Stimulated activated naive CD8-positive, alpha-beta T cell treated with anti-CD3 and anti-CD28 coated beads, Interleukin-15, amount 100 ng/mL, for 72 hours (primary cell): ENCODE data around the gene PPP4R4.
"Not testable (repeated sequence)": the region's sequence is repeated elsewhere in the genome, so short reads cannot be mapped to it uniquely, and the experiment has no call there.

Source experiments
- ATAC-seq: fragments of 150-1000 bp; cut with Tn5 transposase; 2 replicates; pipeline ENCODE4 v1.10.0; 2021; ENCODE audit warnings: mild to moderate bottlenecking, moderate library complexity
- DNase-seq, 2 donors: peaks; one replicate each; pipeline ENCODE4 v3.0.0; 2021 to 2022
- H3K27ac Mint-ChIP-seq, 2 donors: one replicate each; pipeline ENCODE4 v1.8.0; 2022; ENCODE audit warnings: mild to moderate bottlenecking in 2 of 2, mixed read lengths in 2 of 2, moderate library complexity in 2 of 2
- H3K27me3 Mint-ChIP-seq: one replicate; pipeline ENCODE4 v1.8.0; 2022; ENCODE audit warnings: mixed read lengths
- H3K4me1 Mint-ChIP-seq: one replicate; pipeline ENCODE4 v1.8.0; 2022; ENCODE audit warnings: mild to moderate bottlenecking, mixed read lengths
- H3K4me3 Mint-ChIP-seq, 2 donors: one replicate each; pipeline ENCODE4 v1.8.0; 2022; ENCODE audit warnings: mild to moderate bottlenecking in 2 of 2, mixed read lengths in 2 of 2, moderate library complexity in 1 of 2
- H3K9me3 Mint-ChIP-seq, 2 donors: one replicate each; pipeline ENCODE4 v1.8.0; 2022; ENCODE audit warnings: mixed read lengths in 2 of 2

PPP4R4 gene

DNA sequence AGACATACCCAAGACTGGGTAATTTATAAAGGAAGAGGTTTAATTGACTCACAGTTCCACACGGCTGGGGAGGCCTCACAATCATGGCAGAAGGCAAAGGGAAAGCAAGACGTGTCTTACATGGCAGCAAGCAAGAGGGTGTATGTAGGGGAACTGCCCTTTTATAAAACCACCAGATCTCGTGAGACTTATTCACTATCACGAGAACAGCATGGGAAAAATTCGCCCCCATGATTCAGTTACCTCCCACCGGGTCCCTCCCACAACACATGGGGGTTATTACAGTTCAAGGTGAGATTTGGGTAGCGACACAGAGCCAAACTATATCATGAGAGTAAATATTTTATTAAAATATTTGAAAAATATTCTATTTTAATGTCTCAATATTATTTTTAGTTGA, 94.5 kb downstream of the PPP4R4 start:
- not testable (repeated sequence) for H3K9me3 Mint-ChIP-seq, H3K27ac Mint-ChIP-seq, H3K4me3 Mint-ChIP-seq, DNase-seq, H3K4me1 Mint-ChIP-seq, ATAC-seq
- peaks cover 35% of the 10 kb centered on the region for H3K27me3 Mint-ChIP-seq

- DNase-seq (no peak), ATAC-seq (no peak)
- Mint-ChIP-seq H3K4me1 (no peaks in the 10 kb centered on the region), H3K9me3 (no peaks in the 10 kb centered on the region), H3K27me3 (peaks cover 35% of the 10 kb centered on the region), H3K4me3 (no peak overlapping the region), H3K27ac (peak overlapping the region in 1 of 2 donors; percentile 61)
Observed at GRCh38 chr14:94269156-94269555, 95.0 kb downstream of the PPP4R4 start.

- H3K27me3 Mint-ChIP-seq, DNase-seq, H3K4me1 Mint-ChIP-seq, H3K9me3 Mint-ChIP-seq, ATAC-seq, H3K4me3 Mint-ChIP-seq: not testable (repeated sequence)
- H3K27ac Mint-ChIP-seq: peak overlapping the region in 1 of 2 donors; percentile 76
Observed at GRCh38 chr14:94276898-94277561, 102.9 kb downstream of the PPP4R4 start.

GRCh38 chr14:94278731-94279130, 104.6 kb downstream of the PPP4R4 start:
- ATAC-seq: no peak
- Mint-ChIP-seq H3K27ac (no peak overlapping the region), H3K9me3 (no peaks in the 10 kb centered on the region), H3K4me3 (no peak overlapping the region), H3K4me1 (no peaks in the 10 kb centered on the region), H3K27me3 (no peaks in the 10 kb centered on the region)
- no peak for DNase-seq

- no peaks in the 10 kb centered on the region for H3K4me1 Mint-ChIP-seq
- ATAC-seq: no peak
Observed at GRCh38 chr14:94282991-94283723, 109.0 kb downstream of the PPP4R4 start.

GRCh38 chr14:94284221-94284620, 110.1 kb downstream of the PPP4R4 start:
- no peaks in the 10 kb centered on the region for H3K4me1 Mint-ChIP-seq

More at GRCh38 chr14:94282991-94283723, 109.0 kb downstream of the PPP4R4 start:
- no peak for DNase-seq
- Mint-ChIP-seq H3K4me3 (no peak overlapping the region), H3K9me3 (no peaks in the 10 kb centered on the region), H3K27me3 (peaks cover 9% of the 10 kb centered on the region), H3K27ac (no peak overlapping the region)

DNA sequence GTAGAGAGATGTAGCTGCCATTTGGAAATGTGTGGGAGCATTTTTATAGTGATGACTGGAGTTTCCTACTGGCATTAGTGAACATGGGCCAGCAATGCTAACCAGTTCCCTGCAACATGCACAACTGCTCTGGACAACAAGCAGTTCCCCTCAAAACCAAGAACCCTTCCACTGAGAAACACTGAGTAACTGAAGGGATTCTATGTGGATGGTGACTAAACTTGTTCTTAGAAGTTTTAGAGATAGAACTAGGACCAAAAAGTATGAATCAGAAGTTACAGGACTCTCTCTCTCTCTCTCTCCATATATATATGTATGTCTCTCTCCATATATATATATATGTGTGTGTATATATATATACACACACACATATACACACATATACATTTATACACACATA, 111.0 kb downstream of the PPP4R4 start:
- no peak overlapping the region for H3K27ac Mint-ChIP-seq
- no peaks in the 10 kb centered on the region for H3K9me3 Mint-ChIP-seq
- peaks cover 9% of the 10 kb centered on the region for H3K27me3 Mint-ChIP-seq
- H3K4me3 Mint-ChIP-seq: no peak overlapping the region
- DNase-seq (no peak), ATAC-seq (no peak)
- no peaks in the 10 kb centered on the region for H3K4me1 Mint-ChIP-seq

More at GRCh38 chr14:94284221-94284620, 110.1 kb downstream of the PPP4R4 start:
- H3K9me3 Mint-ChIP-seq: no peaks in the 10 kb centered on the region
- no peak overlapping the region for H3K27ac Mint-ChIP-seq
- ATAC-seq (no peak), DNase-seq (no peak)
- peaks cover 9% of the 10 kb centered on the region for H3K27me3 Mint-ChIP-seq
- no peak overlapping the region for H3K4me3 Mint-ChIP-seq

DNA sequence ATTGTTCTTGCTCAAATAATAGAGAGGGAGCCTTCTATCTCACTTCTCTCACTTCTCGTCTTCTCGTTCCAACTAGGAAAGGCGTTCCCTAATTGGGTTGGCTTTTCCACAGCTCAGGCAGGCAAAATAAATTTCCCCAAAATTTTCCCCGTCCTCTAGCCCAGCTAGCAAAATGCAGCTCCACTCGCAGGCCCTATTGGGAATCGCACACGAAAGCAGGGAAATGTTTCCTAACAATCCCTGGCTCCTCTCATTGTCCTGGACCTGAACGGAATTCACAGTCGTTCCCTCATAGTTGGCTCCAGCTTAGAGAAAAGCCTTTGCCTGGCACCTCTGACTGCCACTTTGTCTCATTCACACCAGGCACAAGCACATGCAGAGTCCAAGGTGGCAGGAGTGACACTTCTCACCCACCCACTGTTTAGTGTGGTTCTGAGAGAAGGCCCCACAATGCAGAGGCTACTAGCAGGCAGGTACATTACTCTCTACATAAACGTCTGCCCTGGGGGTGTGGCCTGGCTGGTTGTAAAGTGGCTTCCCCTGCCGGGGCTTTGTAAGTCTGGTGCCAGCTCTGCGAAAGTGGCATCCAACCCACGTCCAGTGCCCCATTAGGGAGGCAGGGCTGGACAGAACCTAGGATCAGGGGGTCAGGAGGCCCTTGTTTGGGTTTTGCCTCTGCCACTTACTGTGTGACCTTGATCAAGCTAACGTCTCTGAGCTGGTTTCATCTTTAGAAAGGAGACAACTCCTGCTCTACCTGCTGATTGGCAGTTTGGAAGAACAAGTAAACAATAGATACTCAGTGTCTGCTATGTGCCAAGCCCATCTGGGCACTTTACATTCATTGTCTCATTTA, 114.7 kb downstream of the PPP4R4 start:
- H3K4me3 Mint-ChIP-seq: no peak overlapping the region
- no peak for DNase-seq
- no peak for ATAC-seq
- peaks cover 22% of the 10 kb centered on the region for H3K27me3 Mint-ChIP-seq
- no peak overlapping the region for H3K27ac Mint-ChIP-seq
- no peaks in the 10 kb centered on the region for H3K4me1 Mint-ChIP-seq
- no peaks in the 10 kb centered on the region for H3K9me3 Mint-ChIP-seq

- H3K9me3 Mint-ChIP-seq: no peaks in the 10 kb centered on the region
- no peak overlapping the region for H3K4me3 Mint-ChIP-seq
- H3K27me3 Mint-ChIP-seq: peaks cover 22% of the 10 kb centered on the region
- H3K27ac Mint-ChIP-seq: no peak overlapping the region
- H3K4me1 Mint-ChIP-seq: no peaks in the 10 kb centered on the region
- DNase-seq (no peak), ATAC-seq (no peak)
Observed at GRCh38 chr14:94290197-94290596, 116.1 kb downstream of the PPP4R4 start.

DNA sequence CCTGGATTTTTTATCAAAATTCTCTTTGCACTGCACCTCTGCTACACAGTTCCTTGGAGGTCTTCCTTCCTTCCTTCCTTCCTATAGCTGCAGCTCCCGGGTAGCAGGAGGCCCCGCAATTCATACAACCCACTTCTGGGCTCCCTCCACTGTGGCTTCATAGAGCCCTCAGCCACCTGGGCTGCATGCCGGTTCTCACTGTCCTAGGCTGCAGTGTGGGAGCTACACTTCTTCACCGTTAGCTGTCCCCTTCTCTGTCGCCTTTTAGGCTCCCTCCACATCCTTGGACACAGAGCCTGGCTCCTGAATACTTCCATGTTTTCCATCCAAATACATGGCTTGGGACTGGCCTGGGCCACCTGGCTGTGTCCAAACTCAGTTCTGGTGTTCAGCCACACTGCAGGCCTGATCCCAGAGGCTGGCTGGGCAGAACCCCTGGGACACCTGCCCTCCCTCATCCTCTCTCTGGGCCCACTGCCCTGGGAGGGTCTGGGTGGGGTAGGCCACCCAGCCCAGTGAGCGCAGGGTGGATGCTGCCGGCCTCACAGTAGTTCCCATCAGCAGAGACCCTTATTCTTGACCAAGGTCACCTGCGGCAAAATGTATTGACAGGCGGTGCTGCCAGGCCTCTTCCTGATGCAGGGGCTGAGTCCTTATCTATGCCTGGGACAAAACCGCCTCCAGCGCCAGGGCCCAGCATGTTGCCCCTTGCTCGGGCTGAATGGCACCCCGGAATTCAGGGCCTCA, 117.2 kb downstream of the PPP4R4 start:
- Mint-ChIP-seq H3K9me3 (peaks cover 3 to 11% of the 10 kb centered on the region in 2 donors), H3K27me3 (peaks cover 22% of the 10 kb centered on the region), H3K4me3 (no peak overlapping the region), H3K4me1 (no peaks in the 10 kb centered on the region), H3K27ac (peak overlapping the region in 1 of 2 donors; percentile 77)
- no peak for ATAC-seq
- DNase-seq: no peak

DNA sequence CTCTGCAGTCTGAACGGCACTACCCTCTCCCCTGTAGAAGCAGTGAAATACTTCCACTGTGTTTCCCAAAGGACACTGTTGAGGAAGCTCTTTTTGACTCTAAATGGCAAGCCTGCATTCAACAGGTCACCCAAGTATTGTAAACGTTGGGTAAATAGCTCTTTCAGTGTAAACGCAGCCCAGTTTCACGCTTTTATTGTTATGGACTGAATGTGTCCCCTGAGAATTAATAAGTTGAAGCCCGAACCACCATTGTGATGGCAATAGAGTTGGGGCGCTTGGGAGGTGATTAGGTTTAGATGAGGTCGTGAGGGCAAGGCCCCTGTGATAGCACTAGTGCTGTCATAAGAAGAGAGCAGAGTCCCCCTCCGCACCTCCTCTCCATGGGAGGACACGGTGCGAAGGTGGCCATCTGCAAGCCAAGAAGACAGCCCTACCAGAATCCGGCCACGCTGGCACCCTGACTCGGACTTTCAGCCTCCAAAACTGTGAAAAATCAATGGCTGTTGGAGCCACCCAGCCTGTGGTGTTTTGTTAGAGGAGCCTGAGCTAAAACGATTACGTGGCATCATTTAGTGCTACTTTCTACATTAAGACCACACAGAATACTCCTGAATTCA, 117.9 kb downstream of the PPP4R4 start:
- peaks cover 22% of the 10 kb centered on the region for H3K27me3 Mint-ChIP-seq
- no peak overlapping the region for H3K27ac Mint-ChIP-seq
- peaks cover 9 to 17% of the 10 kb centered on the region in 2 donors for H3K9me3 Mint-ChIP-seq
- DNase-seq: no peak
- no peak for ATAC-seq
- no peaks in the 10 kb centered on the region for H3K4me1 Mint-ChIP-seq
- H3K4me3 Mint-ChIP-seq: no peak overlapping the region

DNA sequence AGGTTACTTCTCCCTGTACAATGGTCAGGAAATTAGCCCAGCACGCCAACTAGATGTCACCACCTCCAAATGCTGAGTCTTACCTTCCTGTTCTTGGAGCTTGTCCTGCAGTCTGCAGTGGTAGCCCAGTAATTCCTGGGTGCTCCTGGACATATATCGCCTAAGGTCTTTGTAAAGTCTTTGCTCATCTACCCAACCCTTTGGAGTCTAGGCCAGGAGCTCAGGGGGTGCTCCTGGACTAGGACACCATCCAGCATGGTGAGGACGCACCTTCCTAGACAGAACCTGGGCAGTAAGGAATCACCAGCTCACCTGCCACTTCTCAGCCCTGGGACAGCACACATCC, 118.4 kb downstream of the PPP4R4 start:
- H3K27ac Mint-ChIP-seq: no peak overlapping the region
- ATAC-seq (no peak), DNase-seq (no peak)
- H3K27me3 Mint-ChIP-seq: peaks cover 18% of the 10 kb centered on the region
- peaks cover 9 to 22% of the 10 kb centered on the region in 2 donors for H3K9me3 Mint-ChIP-seq
- H3K4me1 Mint-ChIP-seq: no peaks in the 10 kb centered on the region
- H3K4me3 Mint-ChIP-seq: no peak overlapping the region

GRCh38 chr14:94292872-94293577, 118.9 kb downstream of the PPP4R4 start, which contains the start of gene SERPINA10:
Gene SERPINA10, minus strand, starts transcription at chr14:94293268. Its CDS starts 2,675 bp downstream, at chr14:94290593.
- Mint-ChIP-seq H3K9me3 (peaks cover 9 to 28% of the 10 kb centered on the region in 2 donors), H3K27ac (no peak within 1 kb of the TSS), H3K4me1 (no peaks in the 10 kb centered on the region), H3K4me3 (no peak within 1 kb of the TSS), H3K27me3 (peaks cover 18% of the 10 kb centered on the region)
- ATAC-seq (no peak), DNase-seq (no peak)

GRCh38 chr14:94293578-94293924, 119.4 kb downstream of the PPP4R4 start:
- Mint-ChIP-seq H3K4me1 (no peaks in the 10 kb centered on the region), H3K9me3 (peaks cover 10 to 33% of the 10 kb centered on the region in 2 donors), H3K4me3 (no peak overlapping the region), H3K27me3 (peaks cover 22% of the 10 kb centered on the region), H3K27ac (no peak overlapping the region)
- ATAC-seq (no peak), DNase-seq (no peak)
